ENCODE results near the gene TMEM232. TPM values are rescaled to one million over a fixed set of nuclear protein-coding genes. Genes with fewer than 3 reads are reported as not detected.
"Not testable (repeated sequence)": the region's sequence is repeated elsewhere in the genome, so short reads cannot be mapped to it uniquely, and the experiment has no call there.

TMEM232 gene
- total RNA-seq, 4 donors from 2014 or later: 0.54 to 2.3 (median 0.93) TPM

DNA sequence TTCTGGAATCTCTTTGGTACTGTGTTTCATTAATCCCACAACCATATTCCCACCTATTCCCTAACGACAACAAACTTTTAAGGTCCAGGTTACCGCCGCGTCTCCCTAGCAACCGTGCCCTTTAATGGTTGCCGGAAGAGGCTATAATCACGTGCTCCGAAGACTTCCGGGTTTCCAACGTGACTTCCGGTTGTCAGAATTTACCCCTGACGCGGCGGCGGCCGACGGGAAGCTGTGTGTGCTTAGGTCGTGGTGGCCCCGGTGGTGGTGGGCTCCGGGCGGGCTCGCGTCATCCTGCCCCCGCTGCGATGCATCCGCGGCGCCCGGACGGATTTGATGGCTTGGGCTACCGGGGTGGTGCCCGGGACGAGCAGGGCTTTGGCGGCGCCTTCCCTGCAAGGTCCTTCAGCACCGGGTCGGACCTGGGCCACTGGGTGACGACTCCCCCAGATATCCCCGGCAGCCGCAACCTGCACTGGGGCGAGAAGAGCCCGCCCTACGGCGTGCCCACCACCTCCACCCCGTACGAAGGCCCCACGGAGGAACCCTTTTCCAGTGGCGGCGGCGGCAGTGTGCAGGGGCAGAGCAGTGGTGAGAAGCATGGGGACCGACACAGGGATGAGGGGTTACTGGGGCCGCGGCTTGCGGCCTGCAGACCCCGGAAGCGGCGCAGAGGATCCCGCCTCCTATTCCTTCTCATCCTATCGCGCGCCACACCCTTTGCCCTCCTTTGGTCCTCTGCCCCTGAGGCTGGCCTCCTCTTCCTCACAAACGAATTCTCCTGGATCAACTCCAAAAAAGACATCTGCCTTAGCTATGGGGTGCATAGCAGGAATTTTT, 12.6 kb upstream of the TMEM232 start, which contains the start of gene SLC25A46:
Gene SLC25A46, plus strand, starts transcription at position 196 of the 840 bp plus-strand sequence. Its CDS starts 113 bp downstream, at position 309.
- peak within 1 kb of the TSS; percentile 95 for H3K4me3 ChIP-seq (ENCODE audit: low read depth, poor library complexity, severe bottlenecking)
- intact Hi-C loops (cut with DNase I; ENCODE audit: low total_unique reads): no loop called here
- peak; percentile 87 to 97 for DNase-seq (ENCODE audit: low spot score in 2 of 2)
- TF ChIP-seq, protein P1, sequence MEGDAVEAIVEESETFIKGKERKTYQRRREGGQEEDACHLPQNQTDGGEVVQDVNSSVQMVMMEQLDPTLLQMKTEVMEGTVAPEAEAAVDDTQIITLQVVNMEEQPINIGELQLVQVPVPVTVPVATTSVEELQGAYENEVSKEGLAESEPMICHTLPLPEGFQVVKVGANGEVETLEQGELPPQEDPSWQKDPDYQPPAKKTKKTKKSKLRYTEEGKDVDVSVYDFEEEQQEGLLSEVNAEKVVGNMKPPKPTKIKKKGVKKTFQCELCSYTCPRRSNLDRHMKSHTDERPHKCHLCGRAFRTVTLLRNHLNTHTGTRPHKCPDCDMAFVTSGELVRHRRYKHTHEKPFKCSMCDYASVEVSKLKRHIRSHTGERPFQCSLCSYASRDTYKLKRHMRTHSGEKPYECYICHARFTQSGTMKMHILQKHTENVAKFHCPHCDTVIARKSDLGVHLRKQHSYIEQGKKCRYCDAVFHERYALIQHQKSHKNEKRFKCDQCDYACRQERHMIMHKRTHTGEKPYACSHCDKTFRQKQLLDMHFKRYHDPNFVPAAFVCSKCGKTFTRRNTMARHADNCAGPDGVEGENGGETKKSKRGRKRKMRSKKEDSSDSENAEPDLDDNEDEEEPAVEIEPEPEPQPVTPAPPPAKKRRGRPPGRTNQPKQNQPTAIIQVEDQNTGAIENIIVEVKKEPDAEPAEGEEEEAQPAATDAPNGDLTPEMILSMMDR (IDR thresholded peaks at IDR 0.05): no peak
- TF ChIP-seq POLR2A (IDR thresholded peaks at IDR 0.05): no peak
- 0% methylated on average over 24 to 41 of the region's 62 CpGs for WGBS, 2 donors

DNA sequence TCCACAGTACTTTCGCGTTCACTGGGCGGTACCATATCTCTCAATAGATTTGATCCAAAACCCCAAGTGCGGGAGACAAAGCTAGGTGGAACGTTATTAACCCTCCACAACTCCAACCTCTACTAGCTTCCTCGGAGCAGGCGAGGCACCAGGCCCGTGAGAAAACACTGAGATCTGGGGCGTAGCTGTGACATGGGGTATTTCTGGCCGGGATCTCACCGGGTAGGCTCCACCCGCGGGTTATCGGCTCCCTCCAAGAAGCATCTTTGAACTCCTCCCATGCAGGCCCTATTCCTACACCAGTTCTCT, 12.0 kb upstream of the TMEM232 start:
- DNase-seq (ENCODE audit: low spot score in 2 of 2): peak in 1 of 2 donors; percentile 15
- WGBS, 2 donors: 0 to 2% methylated on average over 14 of the region's 14 CpGs

DNA sequence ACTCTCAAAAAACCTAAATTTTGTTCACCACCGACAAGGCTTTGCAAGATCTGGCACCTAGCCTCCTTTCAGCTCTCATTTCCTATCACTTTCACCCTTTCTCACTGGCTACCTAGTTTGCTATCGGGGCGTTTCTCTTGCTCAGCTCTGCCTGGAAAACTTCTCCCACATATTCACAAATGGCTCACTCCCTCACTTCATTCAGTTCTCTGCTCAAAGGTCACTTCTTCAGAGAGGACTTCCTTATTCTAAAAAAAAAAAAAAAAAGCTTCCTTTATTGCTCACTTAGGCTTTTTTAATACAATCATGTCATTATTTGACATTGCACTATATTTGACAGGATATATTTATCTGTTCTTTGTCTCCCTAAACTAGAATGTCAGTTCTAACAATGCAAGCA, 10.3 kb upstream of the TMEM232 start:
- DNase-seq (ENCODE audit: low spot score in 2 of 2): no peak
- intact Hi-C loops (cut with DNase I; ENCODE audit: low total_unique reads): no loop called here

More for the DNA sequence above, 12.0 kb upstream of the TMEM232 start:
- intact Hi-C loops (cut with DNase I; ENCODE audit: low total_unique reads): no loop called here
- peak overlapping the region; percentile 95 for H3K4me3 ChIP-seq (ENCODE audit: low read depth, poor library complexity, severe bottlenecking)
- TF ChIP-seq, protein P1 (IDR thresholded peaks at IDR 0.05): no peak
- no peak for TF ChIP-seq POLR2A (IDR thresholded peaks at IDR 0.05)

DNA sequence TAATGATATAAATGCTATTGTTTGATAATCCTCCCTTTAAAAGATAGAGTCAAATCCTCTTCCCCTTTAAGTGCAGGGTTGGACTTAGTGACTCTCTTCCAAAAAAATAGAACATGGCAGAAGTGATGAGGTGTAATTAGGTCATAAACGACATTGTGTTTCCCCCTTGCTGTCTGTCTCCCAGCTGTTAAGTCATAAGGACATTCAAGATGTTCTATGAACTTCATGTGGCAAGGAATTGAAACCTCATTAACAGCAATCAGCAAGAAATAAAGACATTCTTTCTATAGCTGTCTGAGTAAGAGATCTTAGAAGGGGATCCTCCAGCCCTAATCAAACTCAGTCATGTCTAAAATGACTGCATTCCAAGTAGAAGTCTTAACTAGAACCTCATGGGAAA, 9.1 kb upstream of the TMEM232 start:
- no peak for DNase-seq (ENCODE audit: low spot score in 2 of 2)
- TF ChIP-seq POLR2A (IDR thresholded peaks at IDR 0.05): no peak
- TF ChIP-seq, protein P1 (IDR thresholded peaks at IDR 0.05): no peak
- intact Hi-C loops (cut with DNase I; ENCODE audit: low total_unique reads): no loop called here
- H3K4me3 ChIP-seq (ENCODE audit: low read depth, poor library complexity, severe bottlenecking): no peak overlapping the region
- 28 to 31% methylated on average over 1 of the region's 1 CpG for WGBS, 2 donors

More for the DNA sequence above, 10.3 kb upstream of the TMEM232 start:
- no peak overlapping the region for H3K4me3 ChIP-seq (ENCODE audit: low read depth, poor library complexity, severe bottlenecking)
- 74 to 75% methylated on average over 3 of the region's 3 CpGs for WGBS, 2 donors
- TF ChIP-seq POLR2A (IDR thresholded peaks at IDR 0.05): no peak
- TF ChIP-seq, protein P1 (IDR thresholded peaks at IDR 0.05): no peak

DNA sequence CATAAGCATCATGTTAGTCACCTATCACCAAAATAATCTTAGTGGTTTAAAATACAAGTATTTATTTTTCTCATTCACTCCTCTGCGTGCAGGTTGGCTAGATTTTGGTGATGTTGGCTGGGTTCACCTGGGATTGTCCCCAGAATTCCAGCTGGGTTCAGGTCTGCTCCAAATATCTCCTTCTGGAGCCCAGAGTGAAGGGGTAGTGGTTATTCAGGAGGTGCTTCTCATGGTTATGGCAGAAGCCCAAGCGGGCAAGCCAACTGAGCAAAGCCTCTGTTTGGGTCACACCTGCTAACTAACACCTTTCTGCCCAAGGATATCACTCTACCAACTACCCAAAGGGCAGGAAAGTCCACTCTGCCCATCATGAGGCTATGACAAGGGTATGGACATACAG, 7.6 kb upstream of the TMEM232 start:
- no peak for TF ChIP-seq POLR2A (IDR thresholded peaks at IDR 0.05)
- TF ChIP-seq, protein P1 (IDR thresholded peaks at IDR 0.05): no peak
- DNase-seq (ENCODE audit: low spot score in 2 of 2): no peak
- intact Hi-C loops (cut with DNase I; ENCODE audit: low total_unique reads): no loop called here
- 82 to 93% methylated on average over 2 of the region's 2 CpGs for WGBS, 2 donors
- no peak overlapping the region for H3K4me3 ChIP-seq (ENCODE audit: low read depth, poor library complexity, severe bottlenecking)

DNA sequence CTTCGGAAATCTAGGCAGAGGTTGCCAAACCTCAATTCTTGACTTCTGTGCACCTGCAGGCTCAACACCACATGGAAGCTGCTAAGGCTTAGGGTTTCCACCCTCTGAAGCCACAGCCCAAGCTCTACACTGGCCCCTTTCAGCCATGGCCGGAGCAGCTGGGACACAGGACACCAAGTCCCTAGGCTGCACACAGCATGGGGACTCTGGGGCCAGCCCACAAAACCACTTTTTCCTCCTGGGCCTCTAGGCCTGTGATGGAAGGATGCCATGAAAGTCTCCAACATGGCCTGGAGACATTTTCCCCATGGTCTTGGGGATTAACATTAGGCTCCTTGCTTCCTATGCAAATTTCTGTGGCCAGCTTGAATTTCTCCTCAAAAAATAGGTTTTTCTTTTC, 5.0 kb upstream of the TMEM232 start:
- WGBS, 2 donors: 92 to 96% methylated on average over 2 of the region's 2 CpGs
- H3K4me3 ChIP-seq (ENCODE audit: low read depth, poor library complexity, severe bottlenecking); intact Hi-C loops (cut with DNase I; ENCODE audit: low total_unique reads); DNase-seq (ENCODE audit: low spot score in 2 of 2): not testable (repeated sequence)

Data from lower leg skin (tissue), 4 donors.